HCT116 (cell line): ENCODE measurements around the gene IYD. TPM values are rescaled to one million over a fixed set of nuclear protein-coding genes. Genes with fewer than 3 reads are reported as not detected.

Experiments
- ATAC-seq: fragments of 200-7000 bp; cut with Tn5 transposase; 2 replicates; pipeline ENCODE4 v1.9.1; 2020; ENCODE audit warnings: mild to moderate bottlenecking, moderate library complexity
- BruUV-seq: library from RNA; stranded (reverse); fragments of 400-500 nt; replicated peaks from 2 replicates; lab custom pipeline; 2021; lab: Mats Ljungman, UMichigan
- CTCF ChIA-PET: fragments of 300-600 bp; sonication (Branson Sonifier 250); formaldehyde crosslinking; loops from one replicate; lab custom pipeline; 2021; ENCODE audit warnings: antibody characterized with exemption; lab: Charles Lee
- POLR2A ChIA-PET: fragments of 300-600, 350-600 bp; sonication (Branson Sonifier 250); formaldehyde crosslinking; loops from one replicate; lab custom pipeline; 2021; ENCODE audit warnings: antibody characterized with exemption; lab: Charles Lee
- RAD21 ChIA-PET, 2 experiments: fragments of 300-600 bp; sonication (Branson Sonifier 250); formaldehyde crosslinking; loops; one replicate each; lab custom pipeline; 2023; ENCODE audit warnings: low total read pairs in 2 of 2; ENCODE audit not compliant: uncharacterized antibody in 2 of 2, unreplicated experiment in 2 of 2, low non-redundant PET in 1 of 2; lab: Charles Lee
- DNase-seq: peaks from one replicate; pipeline ENCODE4 v3.0.0-alpha.2; 2010; ENCODE audit warnings: low read depth, low spot score
- H2AFZ ChIP-seq: fragments of 200-600 bp; shearing (Covaris generic), sonication (generic); 2 replicates; pipeline ENCODE4 v1.6.1; 2017; ENCODE audit warnings: low read depth, mixed run types, mixed read lengths, antibody characterized with exemption, low read length; ENCODE audit not compliant: poor library complexity, severe bottlenecking
- H3K27ac ChIP-seq: 2 replicates; pipeline ENCODE4 v1.5.1; 2012; ENCODE audit warnings: low read depth, low read length
- H3K27me3 ChIP-seq: fragments of 200-600 bp; sonication (generic); 2 replicates; pipeline ENCODE4 v1.6.1; 2016; ENCODE audit warnings: mixed run types, low read length, mixed read lengths; ENCODE audit not compliant: insufficient read depth
- H3K36me3 ChIP-seq, 2 experiments: fragments of 200-500 bp in 1 of 2; fragments of 200-600 bp in 1 of 2; sonication (Bioruptor generic) in 1 of 2; sonication (generic) in 1 of 2; 2 replicates each; pipeline versions ENCODE4 v1.5.1 to v1.6.1; 2014 to 2016; ENCODE audit warnings: low read length in 2 of 2, inconsistent platforms in 1 of 2, mixed read lengths in 1 of 2, mixed run types in 1 of 2; ENCODE audit not compliant: insufficient read depth in 2 of 2, control insufficient read depth in 1 of 2
- H3K4me1 ChIP-seq, 2 experiments: fragments of 200-600 bp in 1 of 2; sonication (generic) in 1 of 2; 2 replicates each; pipeline versions ENCODE4 v1.5.1 to v1.6.1; 2012 to 2017; ENCODE audit warnings: low read length in 2 of 2, inconsistent platforms in 1 of 2, mild to moderate bottlenecking in 1 of 2, mixed read lengths in 1 of 2, mixed run types in 1 of 2, moderate library complexity in 1 of 2; ENCODE audit not compliant: insufficient read depth in 2 of 2, control insufficient read depth in 1 of 2
- H3K4me2 ChIP-seq: fragments of 200-600 bp; sonication (generic); 2 replicates; pipeline ENCODE4 v1.6.1; 2017; ENCODE audit warnings: mixed run types, low read length, mixed read lengths
- H3K4me3 ChIP-seq, 2 experiments: fragments of 200-600 bp in 1 of 2; sonication (generic) in 1 of 2; replicated peaks in 1 of 2; 2 replicates each; pipeline ENCODE4 v1.5.1; 2011 to 2016; ENCODE audit warnings: low read length in 2 of 2, control low read depth in 1 of 2, low read depth in 1 of 2, mild to moderate bottlenecking in 1 of 2, mixed read lengths in 1 of 2, mixed run types in 1 of 2
- H3K79me2 ChIP-seq: fragments of 200-600 bp; sonication (generic); 2 replicates; pipeline ENCODE4 v1.6.1; 2017; ENCODE audit warnings: mild to moderate bottlenecking, mixed run types, low read length, moderate library complexity, mixed read lengths; ENCODE audit not compliant: insufficient read depth
- H3K9ac ChIP-seq: fragments of 200-600 bp; sonication (generic); 2 replicates; pipeline ENCODE4 v1.6.1; 2016; ENCODE audit warnings: low read length, mixed read lengths
- H3K9me2 ChIP-seq: fragments of 200-600 bp; sonication (generic), shearing (Covaris generic); 2 replicates; pipeline ENCODE4 v1.6.1; 2017; ENCODE audit warnings: mixed run types, mild to moderate bottlenecking, moderate library complexity; ENCODE audit not compliant: insufficient read depth
- H3K9me3 ChIP-seq, 2 experiments: fragments of 200-500 bp in 1 of 2; fragments of 200-600 bp in 1 of 2; sonication (Bioruptor generic) in 1 of 2; sonication (generic) in 1 of 2; 2 replicates each; pipeline ENCODE4 v1.6.1; 2014 to 2017; ENCODE audit warnings: low read length in 2 of 2, mixed read lengths in 2 of 2, inconsistent platforms in 1 of 2, low read depth in 1 of 2, mild to moderate bottlenecking in 1 of 2, mixed run types in 1 of 2, moderate library complexity in 1 of 2; ENCODE audit not compliant: control insufficient read depth in 1 of 2, insufficient read depth in 1 of 2
- H4K20me1 ChIP-seq: fragments of 200-600 bp; sonication (generic), shearing (Covaris generic); 2 replicates; pipeline ENCODE4 v1.6.1; 2017; ENCODE audit warnings: mixed run types, mild to moderate bottlenecking, moderate library complexity; ENCODE audit not compliant: insufficient read depth
- ATF3 ChIP-seq: IDR thresholded peaks from 2 replicates; pipeline ENCODE4 v1.6.1; 2012
- CEBPB ChIP-seq: IDR thresholded peaks from 2 replicates; pipeline ENCODE4 v1.6.1; 2012; ENCODE audit warnings: low read depth
- CTCF ChIP-seq, 3 experiments: fragments of 200-600 bp in 1 of 3; sonication (generic) in 1 of 3; IDR thresholded peaks in 2 of 3; conservative IDR thresholded peaks in 1 of 3; 2 replicates each; pipeline ENCODE4 v1.5.1; 2012 to 2017; ENCODE audit warnings: low read depth in 2 of 3, low read length in 2 of 3, antibody characterized with exemption in 1 of 3, borderline replicate concordance in 1 of 3, control low read depth in 1 of 3, mild to moderate bottlenecking in 1 of 3, mixed read lengths in 1 of 3, mixed run types in 1 of 3, moderate library complexity in 1 of 3; ENCODE audit not compliant: insufficient read depth in 1 of 3
- ELF1 ChIP-seq: IDR thresholded peaks from 2 replicates; pipeline ENCODE4 v1.6.1; 2012; ENCODE audit warnings: low read depth, borderline replicate concordance
- POLR2AphosphoS5 ChIP-seq: IDR thresholded peaks from 2 replicates; pipeline ENCODE4 v1.6.1; 2011; ENCODE audit warnings: mild to moderate bottlenecking, low read depth, low read length, moderate library complexity
- RAD21 ChIP-seq: IDR thresholded peaks from 2 replicates; pipeline ENCODE4 v1.6.1; 2012; ENCODE audit warnings: low read depth, mild to moderate bottlenecking
- SRF ChIP-seq: IDR thresholded peaks from 2 replicates; pipeline ENCODE4 v1.6.1; 2012; ENCODE audit warnings: low read depth
- TCF7L2 ChIP-seq: IDR thresholded peaks from 2 replicates; pipeline ENCODE4 v1.7.0; 2011; ENCODE audit warnings: borderline replicate concordance, inconsistent platforms; ENCODE audit not compliant: insufficient read depth, insufficient read length; ENCODE audit errors: extremely low read depth
- YY1 ChIP-seq: IDR thresholded peaks from 2 replicates; pipeline ENCODE4 v1.6.1; 2011; ENCODE audit warnings: low read length, low read depth, moderate library complexity, mild to moderate bottlenecking; ENCODE audit not compliant: insufficient replicate concordance; ENCODE audit errors: extremely low read depth
- intact Hi-C: fragments of 100-400 bp; cut with micrococcal nuclease; formaldehyde crosslinking; loops from 2 replicates; pipeline ENCODE4 v1.10.0; 2022
- total RNA-seq: library from RNA; stranded (reverse); gene quantifications from one replicate; pipeline ENCODE4 v1.2.1, GENCODE V29; 2021; ENCODE audit not compliant: unreplicated experiment

Gene IYD
- total RNA-seq, 1 experiment from 2014 or later = not detected

GRCh38 chr6:150349546-150349945 lies 19.3 kb upstream of the IYD start:
- no peak overlapping the region for H2AFZ ChIP-seq
- BruUV-seq = no TSS peak
- intact Hi-C loops = no loop called here
- no peak overlapping the region for H3K9ac ChIP-seq
- CTCF ChIA-PET = no interaction called here
- POLR2A ChIA-PET = no interaction called here
- no peaks in the 10 kb centered on the region for H3K36me3 ChIP-seq
- TF ChIP-seq SRF (no peak), ELF1 (no peak), ATF3 (no peak), YY1 (no peak), CEBPB (no peak), TCF7L2 (no peak)
- RAD21 ChIA-PET = no interaction called here
- H3K9me3 ChIP-seq = no peaks in the 10 kb centered on the region
- no peak for DNase-seq
- H3K4me3 ChIP-seq = no peak overlapping the region
- H3K4me2 ChIP-seq = no peak overlapping the region
- no peak for ATAC-seq
- no peaks in the 10 kb centered on the region for H3K79me2 ChIP-seq
- H3K9me2 ChIP-seq = no peaks in the 10 kb centered on the region
- H4K20me1 ChIP-seq = no peaks in the 10 kb centered on the region
- H3K27ac ChIP-seq = no peak overlapping the region
- peaks cover 0 to under 1% of the 10 kb centered on the region in 2 experiments; a peak in 1 of 4 replicates for H3K4me1 ChIP-seq
- H3K27me3 ChIP-seq = no peaks in the 10 kb centered on the region

GRCh38 chr6:150352321-150353296 lies 16.2 kb upstream of the IYD start:
- no peak overlapping the region for H3K9ac ChIP-seq
- H3K27me3 ChIP-seq = no peaks in the 10 kb centered on the region
- no peak overlapping the region for H2AFZ ChIP-seq
- ChIA-PET CTCF (interaction anchor here (1.4 to 1.5 kb wide), 2 partner anchors 43 to 463 kb away, joined by 5 read pairs; no protein-coding TSS in a partner anchor), POLR2A (no interaction called here), RAD21 (no interaction called here)
- H3K4me3 ChIP-seq = no peak overlapping the region
- no peaks in the 10 kb centered on the region for H3K79me2 ChIP-seq
- ATAC-seq = no peak
- no peak for DNase-seq
- intact Hi-C loops = no loop called here
- H3K9me3 ChIP-seq = no peaks in the 10 kb centered on the region
- H3K36me3 ChIP-seq = no peaks in the 10 kb centered on the region
- no peaks in the 10 kb centered on the region for H4K20me1 ChIP-seq
- H3K4me1 ChIP-seq = peaks cover 0 to 3% of the 10 kb centered on the region in 2 experiments; a peak in 1 of 4 replicates
- H3K27ac ChIP-seq = no peak overlapping the region
- TF ChIP-seq CTCF (IDR thresholded peaks at IDR 0.05 in 2 of 3, conservative IDR thresholded peaks at IDR 0.05 in 1 of 3; ENCODE audit: borderline replicate concordance in 1 of 3, insufficient read depth in 1 of 3, low read depth in 2 of 3, low read length in 2 of 3) (peak in 2 of 3 experiments; percentile 8 to 15; a peak in 1 of 6 replicates), POLR2AphosphoS5 (no peak), RAD21 (peak; percentile 31), YY1 (no peak)
- H3K4me2 ChIP-seq = no peak overlapping the region
- H3K9me2 ChIP-seq = no peaks in the 10 kb centered on the region
- BruUV-seq = no TSS peak
